ENCODE results near the gene EXOSC7.

The EXOSC7 gene

DNA sequence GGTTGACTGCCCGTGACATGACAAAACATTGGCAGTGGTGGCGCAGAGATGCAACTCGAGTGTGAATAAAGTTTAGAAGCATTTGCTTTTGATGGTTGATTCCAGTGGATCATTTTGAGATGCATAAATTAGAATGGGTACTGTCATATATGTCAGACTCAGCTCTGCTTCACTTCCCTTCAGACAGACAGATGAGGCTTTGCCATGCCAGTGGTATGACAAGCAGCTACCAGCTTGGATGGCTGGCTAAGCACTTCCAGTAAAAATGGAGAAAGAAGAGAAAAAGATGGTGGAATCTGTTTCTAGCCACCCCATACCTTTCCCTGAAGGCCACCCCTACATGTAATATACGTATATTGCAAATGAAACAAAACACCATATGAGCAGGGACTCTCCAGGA, 36.5 kb downstream of the EXOSC7 start:
- Histone ChIP-seq H3K36me3 (ENCODE audit: control insufficient read depth, insufficient read depth, low read length) (peaks cover 32% of the 10 kb centered on the region), H3K4me1 (ENCODE audit: control insufficient read depth, insufficient read depth, low read length) (peaks cover 18% of the 10 kb centered on the region), H3K4me3 (ENCODE audit: low read depth, low read length) (no peak overlapping the region), H3K27me3 (ENCODE audit: control insufficient read depth, insufficient read depth, low read length) (no peaks in the 10 kb centered on the region), H3K9ac (ENCODE audit: low read depth, low read length) (no peak overlapping the region), H3K9me3 (ENCODE audit: control insufficient read depth, insufficient read depth, low read length) (no peaks in the 10 kb centered on the region)

DNA sequence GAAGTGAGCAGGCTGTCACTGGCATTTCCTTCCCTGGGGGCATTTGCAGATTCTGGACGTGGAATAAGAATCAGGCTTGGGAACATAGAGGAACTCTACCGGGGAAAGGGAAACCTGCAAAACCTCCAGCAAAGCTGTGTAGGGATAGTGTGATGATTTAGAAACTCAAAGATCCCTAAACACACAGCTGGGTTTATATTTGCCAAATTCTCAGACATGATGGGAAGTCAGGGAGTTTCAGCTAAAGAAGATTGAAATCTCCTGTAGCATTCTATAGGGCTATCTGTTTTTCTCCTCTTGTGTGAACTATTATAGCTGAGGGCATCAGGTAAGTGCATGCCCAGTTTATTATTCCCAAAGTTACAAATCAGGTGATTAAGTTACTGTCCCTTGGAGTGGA, 40.9 kb downstream of the EXOSC7 start:
- Histone ChIP-seq H3K9ac (ENCODE audit: low read depth, low read length) (no peak overlapping the region), H3K36me3 (ENCODE audit: control insufficient read depth, insufficient read depth, low read length) (peaks cover 10% of the 10 kb centered on the region), H3K4me3 (ENCODE audit: low read depth, low read length) (no peak overlapping the region), H3K4me1 (ENCODE audit: control insufficient read depth, insufficient read depth, low read length) (peaks cover 18% of the 10 kb centered on the region), H3K27me3 (ENCODE audit: control insufficient read depth, insufficient read depth, low read length) (no peaks in the 10 kb centered on the region), H3K9me3 (ENCODE audit: control insufficient read depth, insufficient read depth, low read length) (no peaks in the 10 kb centered on the region)

DNA sequence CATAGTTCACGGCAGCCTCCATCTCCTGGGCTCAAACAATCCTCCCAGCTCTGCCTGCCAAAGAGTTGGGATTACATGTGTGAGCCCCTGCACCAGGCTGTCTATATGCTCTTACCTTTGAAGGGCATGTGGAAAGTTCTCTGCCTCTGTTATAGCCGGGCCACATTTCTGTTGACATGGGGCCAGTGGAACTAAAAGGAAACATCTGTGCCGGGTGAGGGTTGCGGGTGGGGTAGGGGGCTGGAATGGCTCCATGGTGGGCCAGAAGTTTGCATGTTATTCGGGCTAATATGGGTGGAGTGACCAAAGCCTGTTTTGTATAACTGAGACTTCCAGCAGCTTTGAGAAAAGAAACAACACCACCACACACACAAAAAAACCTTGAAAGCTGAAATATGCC, 41.8 kb downstream of the EXOSC7 start:
- Histone ChIP-seq H3K36me3 (ENCODE audit: control insufficient read depth, insufficient read depth, low read length) (peaks cover 4% of the 10 kb centered on the region), H3K4me3 (ENCODE audit: low read depth, low read length) (no peak overlapping the region)

DNA sequence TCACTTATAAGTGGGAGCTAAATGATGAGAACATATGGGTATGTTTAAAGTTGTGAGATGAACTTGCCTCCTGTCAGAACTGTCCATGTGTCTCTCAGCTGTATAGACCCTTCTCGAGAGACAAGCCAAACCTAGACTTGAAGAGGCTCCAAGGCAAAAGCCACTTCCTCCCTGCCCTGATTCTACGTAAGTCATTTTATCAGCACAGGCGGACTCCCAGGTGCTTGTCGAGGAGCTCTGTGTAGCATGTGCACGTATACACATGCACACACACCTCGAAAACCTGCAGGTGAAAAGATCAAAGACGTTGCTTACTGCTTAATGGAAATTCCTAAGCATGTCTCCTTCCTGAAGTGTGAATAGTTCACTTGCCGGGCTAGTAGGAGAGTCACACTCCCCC, 44.5 kb downstream of the EXOSC7 start:
- Histone ChIP-seq H3K4me1 (ENCODE audit: control insufficient read depth, insufficient read depth, low read length) (peaks cover 16% of the 10 kb centered on the region), H3K9me3 (ENCODE audit: control insufficient read depth, insufficient read depth, low read length) (no peaks in the 10 kb centered on the region), H3K9ac (ENCODE audit: low read depth, low read length) (no peak overlapping the region), H3K4me3 (ENCODE audit: low read depth, low read length) (no peak overlapping the region), H3K36me3 (ENCODE audit: control insufficient read depth, insufficient read depth, low read length) (no peaks in the 10 kb centered on the region), H3K27me3 (ENCODE audit: control insufficient read depth, insufficient read depth, low read length) (no peaks in the 10 kb centered on the region)

More for the DNA sequence above, 41.8 kb downstream of the EXOSC7 start:
- Histone ChIP-seq H3K9ac (ENCODE audit: low read depth, low read length) (no peak overlapping the region), H3K27me3 (ENCODE audit: control insufficient read depth, insufficient read depth, low read length) (no peaks in the 10 kb centered on the region), H3K9me3 (ENCODE audit: control insufficient read depth, insufficient read depth, low read length) (no peaks in the 10 kb centered on the region), H3K4me1 (ENCODE audit: control insufficient read depth, insufficient read depth, low read length) (peaks cover 18% of the 10 kb centered on the region)

GRCh38 chr3:45021524-45022297, 45.7 kb downstream of the EXOSC7 start:
- Histone ChIP-seq H3K9me3 (ENCODE audit: control insufficient read depth, insufficient read depth, low read length) (no peaks in the 10 kb centered on the region), H3K9ac (ENCODE audit: low read depth, low read length) (no peak overlapping the region), H3K4me3 (ENCODE audit: low read depth, low read length) (no peak overlapping the region), H3K36me3 (ENCODE audit: control insufficient read depth, insufficient read depth, low read length) (no peaks in the 10 kb centered on the region), H3K4me1 (ENCODE audit: control insufficient read depth, insufficient read depth, low read length) (peaks cover 5% of the 10 kb centered on the region), H3K27me3 (ENCODE audit: control insufficient read depth, insufficient read depth, low read length) (no peaks in the 10 kb centered on the region)

DNA sequence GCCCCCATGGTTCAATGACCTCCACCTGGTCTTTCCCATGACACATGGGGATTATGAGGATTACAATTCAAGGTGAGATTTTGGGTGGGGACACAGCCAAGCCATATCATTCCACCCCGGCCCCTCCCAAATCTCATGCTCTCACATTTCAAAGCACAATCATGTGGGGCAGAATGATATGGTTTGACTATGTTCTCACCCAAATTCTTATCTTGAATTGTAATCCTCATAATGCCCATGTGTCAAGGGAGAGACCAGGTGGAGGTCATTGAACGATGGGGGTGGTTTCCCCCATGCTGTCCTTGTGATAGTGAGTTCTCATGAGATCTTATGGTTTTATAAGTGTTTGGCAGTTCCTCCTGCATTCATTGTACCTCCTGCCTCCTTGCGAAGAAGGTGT, 47.6 kb downstream of the EXOSC7 start:
- Histone ChIP-seq H3K36me3 (ENCODE audit: control insufficient read depth, insufficient read depth, low read length) (no peaks in the 10 kb centered on the region), H3K27me3 (ENCODE audit: control insufficient read depth, insufficient read depth, low read length) (no peaks in the 10 kb centered on the region), H3K4me1 (ENCODE audit: control insufficient read depth, insufficient read depth, low read length) (no peaks in the 10 kb centered on the region), H3K9ac (ENCODE audit: low read depth, low read length) (no peak overlapping the region), H3K9me3 (ENCODE audit: control insufficient read depth, insufficient read depth, low read length) (no peaks in the 10 kb centered on the region), H3K4me3 (ENCODE audit: low read depth, low read length) (no peak overlapping the region)

- Histone ChIP-seq H3K27me3 (ENCODE audit: control insufficient read depth, insufficient read depth, low read length) (no peaks in the 10 kb centered on the region), H3K36me3 (ENCODE audit: control insufficient read depth, insufficient read depth, low read length) (no peaks in the 10 kb centered on the region), H3K4me1 (ENCODE audit: control insufficient read depth, insufficient read depth, low read length) (no peaks in the 10 kb centered on the region), H3K4me3 (ENCODE audit: low read depth, low read length) (no peak overlapping the region), H3K9me3 (ENCODE audit: control insufficient read depth, insufficient read depth, low read length) (no peaks in the 10 kb centered on the region), H3K9ac (ENCODE audit: low read depth, low read length) (no peak overlapping the region)
Observed at GRCh38 chr3:45024542-45025255, 48.7 kb downstream of the EXOSC7 start.

GRCh38 chr3:45026038-45026437, 50.0 kb downstream of the EXOSC7 start, which contains the start of gene CLEC3B:
Gene CLEC3B (plus strand): TSS chr3:45026303. CDS start chr3:45026363, 60 bp downstream.
- Histone ChIP-seq H3K27me3 (ENCODE audit: control insufficient read depth, insufficient read depth, low read length) (no peaks in the 10 kb centered on the region), H3K9me3 (ENCODE audit: control insufficient read depth, insufficient read depth, low read length) (no peaks in the 10 kb centered on the region), H3K4me3 (ENCODE audit: low read depth, low read length) (no peak within 1 kb of the TSS), H3K36me3 (ENCODE audit: control insufficient read depth, insufficient read depth, low read length) (no peaks in the 10 kb centered on the region), H3K4me1 (ENCODE audit: control insufficient read depth, insufficient read depth, low read length) (no peaks in the 10 kb centered on the region), H3K9ac (ENCODE audit: low read depth, low read length) (no peak within 1 kb of the TSS)

DNA sequence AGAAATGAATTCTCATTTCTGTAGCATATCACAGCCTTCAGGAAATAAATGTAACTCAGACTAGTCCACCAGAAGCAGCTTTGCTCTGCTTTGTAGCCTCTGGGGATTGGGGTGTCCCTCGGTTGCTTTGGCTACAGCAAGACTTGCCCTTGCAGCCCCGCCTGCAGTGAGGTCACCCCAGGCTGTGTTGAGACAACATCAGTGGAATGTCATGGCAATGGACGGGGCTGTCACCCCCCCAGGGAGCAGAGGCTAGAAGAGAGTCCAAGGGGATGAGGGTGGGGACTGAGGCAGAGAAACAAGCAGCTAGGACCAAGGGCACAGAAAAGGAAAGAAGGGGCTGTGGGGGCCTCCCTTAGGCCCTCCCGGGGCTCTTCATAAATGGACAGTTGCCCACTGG, 50.9 kb downstream of the EXOSC7 start:
- Histone ChIP-seq H3K9me3 (ENCODE audit: control insufficient read depth, insufficient read depth, low read length) (no peaks in the 10 kb centered on the region), H3K4me3 (ENCODE audit: low read depth, low read length) (no peak overlapping the region), H3K27me3 (ENCODE audit: control insufficient read depth, insufficient read depth, low read length) (no peaks in the 10 kb centered on the region), H3K36me3 (ENCODE audit: control insufficient read depth, insufficient read depth, low read length) (no peaks in the 10 kb centered on the region), H3K4me1 (ENCODE audit: control insufficient read depth, insufficient read depth, low read length) (no peaks in the 10 kb centered on the region), H3K9ac (ENCODE audit: low read depth, low read length) (no peak overlapping the region)

- Histone ChIP-seq H3K9ac (ENCODE audit: low read depth, low read length) (no peak overlapping the region), H3K4me3 (ENCODE audit: low read depth, low read length) (no peak overlapping the region), H3K4me1 (ENCODE audit: control insufficient read depth, insufficient read depth, low read length) (no peaks in the 10 kb centered on the region), H3K9me3 (ENCODE audit: control insufficient read depth, insufficient read depth, low read length) (no peaks in the 10 kb centered on the region), H3K36me3 (ENCODE audit: control insufficient read depth, insufficient read depth, low read length) (no peaks in the 10 kb centered on the region), H3K27me3 (ENCODE audit: control insufficient read depth, insufficient read depth, low read length) (no peaks in the 10 kb centered on the region)
Observed at GRCh38 chr3:45027441-45027840, 51.4 kb downstream of the EXOSC7 start.

DNA sequence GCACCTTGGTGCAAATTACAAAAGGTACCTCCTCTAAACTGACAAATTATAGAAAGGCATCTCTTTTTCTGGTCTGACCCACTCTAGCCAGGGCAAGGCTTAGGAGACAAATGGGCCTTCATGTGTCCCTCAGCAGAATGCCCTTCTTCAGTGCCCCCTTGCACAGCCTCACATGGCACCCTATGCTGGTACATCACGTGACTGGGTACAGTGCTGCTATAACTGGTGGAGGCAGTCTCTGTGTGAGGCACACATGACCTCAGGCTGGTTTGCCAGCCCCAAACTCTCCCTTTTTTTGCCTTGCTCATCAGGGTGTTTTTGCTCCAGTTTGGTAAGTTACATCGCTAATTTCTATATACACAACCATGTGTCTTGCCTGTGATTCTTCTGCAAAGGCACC, 53.2 kb downstream of the EXOSC7 start:
- no peaks in the 10 kb centered on the region for H3K36me3 ChIP-seq (ENCODE audit: control insufficient read depth, insufficient read depth, low read length)
- no peak overlapping the region for H3K4me3 ChIP-seq (ENCODE audit: low read depth, low read length)
- no peaks in the 10 kb centered on the region for H3K4me1 ChIP-seq (ENCODE audit: control insufficient read depth, insufficient read depth, low read length)
- H3K9me3 ChIP-seq (ENCODE audit: control insufficient read depth, insufficient read depth, low read length) = no peaks in the 10 kb centered on the region
- H3K27me3 ChIP-seq (ENCODE audit: control insufficient read depth, insufficient read depth, low read length) = peaks cover 12% of the 10 kb centered on the region
- no peak overlapping the region for H3K9ac ChIP-seq (ENCODE audit: low read depth, low read length)

- Histone ChIP-seq H3K9ac (ENCODE audit: low read depth, low read length) (no peak overlapping the region), H3K9me3 (ENCODE audit: control insufficient read depth, insufficient read depth, low read length) (no peaks in the 10 kb centered on the region), H3K4me3 (ENCODE audit: low read depth, low read length) (no peak overlapping the region), H3K4me1 (ENCODE audit: control insufficient read depth, insufficient read depth, low read length) (no peaks in the 10 kb centered on the region), H3K36me3 (ENCODE audit: control insufficient read depth, insufficient read depth, low read length) (no peaks in the 10 kb centered on the region), H3K27me3 (ENCODE audit: control insufficient read depth, insufficient read depth, low read length) (peaks cover 17% of the 10 kb centered on the region)
Observed at GRCh38 chr3:45029661-45030060, 53.6 kb downstream of the EXOSC7 start.
